H1 (cell line): ENCODE data around the gene CCDC91. TPM values are rescaled to one million over a fixed set of nuclear protein-coding genes. Genes with fewer than 3 reads are reported as not detected.

Experiments
- CTCF ChIA-PET: fragments of 300-600 bp; sonication (Branson Sonifier 250); formaldehyde crosslinking; loops from one replicate; lab custom pipeline; 2021; ENCODE audit not compliant: partially characterized antibody; lab: Charles Lee
- POLR2A ChIA-PET: fragments of 300-600 bp; sonication (Branson Sonifier 250); formaldehyde crosslinking; loops from one replicate; lab custom pipeline; 2021; ENCODE audit warnings: inconsistent platforms; ENCODE audit not compliant: partially characterized antibody; lab: Charles Lee
- DNase-seq, 2 experiments: peaks; one replicate each; pipeline versions ENCODE4 v3.0.0 to v3.0.0-alpha.2; 2010 to 2022; ENCODE audit warnings: low spot score in 2 of 2, low read depth in 1 of 2, mixed read lengths in 1 of 2
- FAIRE-seq: peaks from 2 replicates; lab custom pipeline; 2011; peaks lifted over from hg19 to GRCh38; lab: Jason Lieb, UNC
- H2AFZ ChIP-seq: 2 replicates; pipeline ENCODE4 v1.8.1; 2012; ENCODE audit warnings: low read length, inconsistent platforms
- H2AK5ac ChIP-seq: 2 replicates; pipeline ENCODE4 v1.6.1; 2013; ENCODE audit warnings: low read depth, low read length
- H2BK120ac ChIP-seq: replicated peaks from 2 replicates; pipeline ENCODE3; 2013; ENCODE audit warnings: low read depth, low read length, inconsistent platforms
- H2BK12ac ChIP-seq: 2 replicates; pipeline ENCODE4 v1.6.1; 2013; ENCODE audit warnings: low read depth, low read length
- H2BK15ac ChIP-seq: 2 replicates; pipeline ENCODE4 v1.6.1; 2013; ENCODE audit warnings: low read length
- H2BK20ac ChIP-seq: 2 replicates; pipeline ENCODE4 v1.6.1; 2013; ENCODE audit warnings: low read length
- H2BK5ac ChIP-seq: 2 replicates; pipeline ENCODE4 v1.6.1; 2013; ENCODE audit warnings: low read depth, low read length
- H3K14ac ChIP-seq: 2 replicates; pipeline ENCODE4 v1.6.1; 2013; ENCODE audit warnings: inconsistent platforms; ENCODE audit not compliant: insufficient read length
- H3K18ac ChIP-seq: 2 replicates; pipeline ENCODE4 v1.6.1; 2013; ENCODE audit warnings: low read length; ENCODE audit errors: extremely low read depth
- H3K23ac ChIP-seq: 2 replicates; pipeline ENCODE4 v1.6.1; 2013; ENCODE audit warnings: inconsistent platforms; ENCODE audit not compliant: insufficient read length
- H3K23me2 ChIP-seq: 2 replicates; pipeline ENCODE4 v1.6.1; 2013; ENCODE audit warnings: low read depth, low read length
- H3K27ac ChIP-seq: 2 replicates; pipeline ENCODE4 v1.6.1; 2011; ENCODE audit warnings: low read depth, low read length, inconsistent platforms
- H3K27me3 ChIP-seq, 4 experiments: replicated peaks in 1 of 4; 1 replicate in 1 of 4; 2 replicates in 3 of 4; pipeline versions ENCODE4 v1.6.1 to v1.8.1; 2011 to 2013; ENCODE audit warnings: low read length in 3 of 4, mild to moderate bottlenecking in 3 of 4, inconsistent platforms in 2 of 4, mixed read lengths in 2 of 4, moderate library complexity in 1 of 4; ENCODE audit not compliant: control insufficient read depth in 3 of 4, insufficient read depth in 3 of 4; ENCODE audit errors: extremely low read depth in 1 of 4
- H3K36me3 ChIP-seq, 4 experiments: 2 replicates each; pipeline versions ENCODE4 v1.6.1 to v1.8.1; 2011 to 2013; ENCODE audit warnings: mild to moderate bottlenecking in 4 of 4, low read length in 3 of 4, moderate library complexity in 2 of 4, control low read depth in 1 of 4, inconsistent platforms in 1 of 4; ENCODE audit not compliant: insufficient read depth in 4 of 4, control insufficient read depth in 2 of 4
- H3K4ac ChIP-seq: replicated peaks from 2 replicates; pipeline ENCODE3; 2013; ENCODE audit warnings: low read length, low read depth, mixed read lengths, inconsistent platforms; ENCODE audit not compliant: insufficient read length
- H3K4me1 ChIP-seq, 4 experiments: replicated peaks in 1 of 4; 1 replicate in 1 of 4; 2 replicates in 3 of 4; pipeline versions ENCODE4 v1.6.1 to v1.8.1; 2011 to 2013; ENCODE audit warnings: low read length in 3 of 4, inconsistent platforms in 2 of 4, mixed read lengths in 1 of 4; ENCODE audit not compliant: insufficient read depth in 4 of 4, control insufficient read depth in 3 of 4
- H3K4me2 ChIP-seq, 2 experiments: 2 replicates each; pipeline versions ENCODE4 v1.6.1 to v1.8.1; 2011 to 2013; ENCODE audit warnings: low read depth in 2 of 2, low read length in 2 of 2, control low read depth in 1 of 2, inconsistent platforms in 1 of 2, mild to moderate bottlenecking in 1 of 2; ENCODE audit not compliant: insufficient read depth in 1 of 2
- H3K4me3 ChIP-seq, 4 experiments: fragments of 200-600, 300-600 bp in 1 of 4; sonication (generic), shearing (Covaris generic), sonication (Bioruptor Twin) in 1 of 4; 2 replicates each; pipeline versions ENCODE4 v1.5.1 to v1.8.1; 2011 to 2016; ENCODE audit warnings: low read length in 4 of 4, low read depth in 3 of 4, control low read depth in 2 of 4, inconsistent platforms in 2 of 4, mild to moderate bottlenecking in 2 of 4, mixed read lengths in 1 of 4, moderate library complexity in 1 of 4; ENCODE audit not compliant: insufficient read depth in 2 of 4; ENCODE audit errors: extremely low read depth in 1 of 4
- H3K56ac ChIP-seq: replicated peaks from 2 replicates; pipeline ENCODE3; 2013; ENCODE audit warnings: low read depth, mild to moderate bottlenecking, mixed read lengths, low read length, inconsistent platforms; ENCODE audit not compliant: insufficient read length
- H3K79me1 ChIP-seq: 2 replicates; pipeline ENCODE4 v1.6.1; 2013; ENCODE audit warnings: low read depth, low read length, control low read depth
- H3K79me2 ChIP-seq, 2 experiments: 2 replicates each; pipeline versions ENCODE4 v1.6.1 to v1.8.1; 2012 to 2013; ENCODE audit warnings: low read length in 2 of 2, mild to moderate bottlenecking in 2 of 2, inconsistent platforms in 1 of 2; ENCODE audit not compliant: insufficient read depth in 2 of 2, control insufficient read depth in 1 of 2
- H3K9ac ChIP-seq, 4 experiments: replicated peaks in 1 of 4; 1 replicate in 1 of 4; 2 replicates in 3 of 4; pipeline versions ENCODE4 v1.6.1 to v1.8.1; 2011 to 2013; ENCODE audit warnings: low read depth in 3 of 4, low read length in 3 of 4, control low read depth in 2 of 4, mild to moderate bottlenecking in 2 of 4, moderate library complexity in 2 of 4, inconsistent platforms in 1 of 4; ENCODE audit errors: extremely low read depth in 1 of 4
- H3K9me3 ChIP-seq, 2 experiments: 2 replicates each; pipeline versions ENCODE4 v1.6.1 to v1.8.1; 2012 to 2013; ENCODE audit warnings: mild to moderate bottlenecking in 2 of 2, moderate library complexity in 2 of 2, control low read depth in 1 of 2, inconsistent platforms in 1 of 2, low read depth in 1 of 2, low read length in 1 of 2, mixed read lengths in 1 of 2; ENCODE audit not compliant: insufficient read depth in 2 of 2
- H4K20me1 ChIP-seq, 2 experiments: replicated peaks in 1 of 2; 2 replicates each; pipeline versions ENCODE3 to v1.8.1; 2011 to 2013; ENCODE audit warnings: inconsistent platforms in 2 of 2, low read length in 2 of 2, mild to moderate bottlenecking in 1 of 2; ENCODE audit not compliant: insufficient read depth in 2 of 2, control insufficient read depth in 1 of 2
- H4K5ac ChIP-seq: 2 replicates; pipeline ENCODE4 v1.6.1; 2013; ENCODE audit warnings: low read length, low read depth, mixed read lengths, inconsistent platforms; ENCODE audit not compliant: insufficient read length
- H4K8ac ChIP-seq: 2 replicates; pipeline ENCODE4 v1.8.0; 2013; ENCODE audit warnings: mild to moderate bottlenecking, moderate library complexity, low read length, inconsistent platforms; ENCODE audit not compliant: insufficient read depth; ENCODE audit errors: extremely low read depth
- H4K91ac ChIP-seq: replicated peaks from 2 replicates; pipeline ENCODE3; 2013; ENCODE audit warnings: low read length, mixed read lengths, inconsistent platforms; ENCODE audit not compliant: insufficient read length
- CHD1 ChIP-seq: IDR thresholded peaks from 2 replicates; pipeline ENCODE4 v1.6.1; 2012; ENCODE audit warnings: low read depth, low read length, improper control_type of control experiment
- GTF2F1 ChIP-seq: IDR thresholded peaks from 2 replicates; pipeline ENCODE4 v1.6.1; 2012; ENCODE audit warnings: low read depth, low read length, improper control_type of control experiment, borderline replicate concordance
- NRF1 ChIP-seq: IDR thresholded peaks from 2 replicates; pipeline ENCODE4 v1.6.1; 2011; ENCODE audit warnings: mild to moderate bottlenecking, low read depth, low read length, improper control_type of control experiment
- POLR2AphosphoS5 ChIP-seq: IDR thresholded peaks from 2 replicates; pipeline ENCODE4 v1.6.1; 2011; ENCODE audit warnings: low read depth, low read length
- POU5F1 ChIP-seq: IDR thresholded peaks from 2 replicates; pipeline ENCODE4 v1.6.1; 2011; ENCODE audit warnings: low read depth, mild to moderate bottlenecking, low read length, moderate library complexity
- RXRA ChIP-seq: IDR thresholded peaks from 2 replicates; pipeline ENCODE4 v1.6.1; 2011; ENCODE audit warnings: low read depth, mild to moderate bottlenecking, low read length, moderate library complexity; ENCODE audit not compliant: insufficient read depth
- SAP30 ChIP-seq: fragments of 300-600 bp; sonication (generic); IDR thresholded peaks from 2 replicates; pipeline ENCODE4 v1.7.1; 2012; ENCODE audit warnings: low read length, moderate library complexity, mild to moderate bottlenecking, inconsistent platforms; ENCODE audit not compliant: insufficient read depth, insufficient replicate concordance
- SIN3A ChIP-seq, 2 experiments: IDR thresholded peaks in 1 of 2; conservative IDR thresholded peaks in 1 of 2; 2 replicates each; pipeline ENCODE4 v1.6.1; 2011 to 2012; ENCODE audit warnings: low read length in 2 of 2, improper control_type of control experiment in 1 of 2, low read depth in 1 of 2, mild to moderate bottlenecking in 1 of 2
- SIRT6 ChIP-seq: IDR thresholded peaks from one replicate; pipeline ENCODE4 v1.7.1; 2012; ENCODE audit warnings: low read length, inconsistent platforms
- TEAD4 ChIP-seq: IDR thresholded peaks from 2 replicates; pipeline ENCODE4 v1.6.1; 2012; ENCODE audit warnings: low read depth, low read length, inconsistent platforms, mixed read lengths
- WGBS, 2 experiments: shearing (Covaris generic) in 1 of 2; methylation state at CpG; one replicate each; pipeline versions ENCODE4 v1.1.6 to v1.1.7; 2013 to 2015; ENCODE audit warnings: low lambda C conversion rate in 2 of 2, mixed read lengths in 2 of 2, inconsistent platforms in 1 of 2, low coverage in 1 of 2, missing lambda C conversion rate in 1 of 2; ENCODE audit not compliant: insufficient replicate concordance in 2 of 2, insufficient coverage in 1 of 2, insufficient read length in 1 of 2; ENCODE audit errors: extremely low coverage in 1 of 2, missing lambda C conversion rate in 1 of 2; 5-methylcytosine and 5-hydroxymethylcytosine counted together
- polyA plus RNA-seq, 7 experiments: library from polyadenylated mRNA; depleted of rRNA in 3 of 7; stranded (reverse) in 5 of 7; unstranded in 2 of 7; fragments of >200 nt in 5 of 7; fragments of 200-250 nt in 2 of 7; gene quantifications; 1 replicate in 5 of 7; 2 replicates in 1 of 7; 4 replicates in 1 of 7; pipeline versions ENCODE4 v1.2.1 to v1.2.3, GENCODE V29; 2011 to 2013; ENCODE audit warnings: missing spikeins in 2 of 7, mixed read lengths in 2 of 7
- total RNA-seq: library from RNA; stranded (reverse); fragmentation: NEBNext Ultra II Directional; extraction: Animal tissue kit (Norgen Biotek cat#: 25700); gene quantifications from 2 replicates; pipeline ENCODE4 v1.2.1, GENCODE V29; 2021
- TF ChIP-seq, protein P1 (sequence below), 3 experiments: IDR thresholded peaks; 1 replicate in 2 of 3; 2 replicates in 1 of 3; pipeline versions ENCODE4 v1.5.1 to v1.6.1; 2011; ENCODE audit warnings: low read length in 3 of 3, mild to moderate bottlenecking in 3 of 3, inconsistent platforms in 2 of 3, low read depth in 1 of 3, moderate library complexity in 1 of 3; ENCODE audit not compliant: insufficient read depth in 1 of 3; ENCODE audit errors: control extremely low read depth in 1 of 3

Gene CCDC91
- total and polyA plus RNA-seq, 2 of the 8 experiments (the other 6 are each of a cell fraction or from before 2014, with no cell fraction given): 8.6 to 23.1 TPM

DNA sequence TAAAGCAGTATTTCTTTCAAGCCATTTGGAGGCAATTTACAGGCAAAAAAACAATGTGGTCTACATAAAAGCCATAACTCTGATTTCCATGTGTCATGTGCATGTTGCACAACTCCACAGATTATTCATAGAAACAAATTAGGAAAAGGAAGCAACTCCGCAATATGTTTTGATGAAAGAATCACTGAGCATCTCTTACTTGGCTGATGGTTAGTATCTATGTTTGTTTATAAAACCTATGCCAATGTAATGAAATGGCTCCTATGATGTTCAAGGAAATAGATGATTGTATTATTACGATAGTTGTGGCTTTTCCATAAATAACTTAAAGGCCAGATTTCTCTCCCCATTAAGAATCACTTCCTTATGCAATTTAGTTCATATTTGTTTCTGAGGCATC, 373.7 kb downstream of the CCDC91 start:
- no peak overlapping the region for H3K23ac ChIP-seq
- no peak overlapping the region for H2BK5ac ChIP-seq
- H2AFZ ChIP-seq: no peak overlapping the region
- H4K8ac ChIP-seq: no peak overlapping the region
- no peaks in the 10 kb centered on the region for H4K20me1 ChIP-seq
- H2BK15ac ChIP-seq: no peak overlapping the region
- WGBS, 2 experiments: 93% methylated on average over 2 of the region's 2 CpGs; no CpG with 5 or more reads in 1 of the 2 experiments
- no peak overlapping the region for H4K91ac ChIP-seq
- no peak overlapping the region for H3K18ac ChIP-seq
- ChIA-PET CTCF (no interaction called here), POLR2A (no interaction called here)
- H3K79me2 ChIP-seq: no peaks in the 10 kb centered on the region
- H3K56ac ChIP-seq: no peak overlapping the region
- no peaks in the 10 kb centered on the region for H3K27me3 ChIP-seq
- H2BK12ac ChIP-seq: no peak overlapping the region
- H3K4me1 ChIP-seq: no peaks in the 10 kb centered on the region
- no peak overlapping the region for H3K4me3 ChIP-seq
- no peaks in the 10 kb centered on the region for H3K23me2 ChIP-seq
- TF ChIP-seq POU5F1: no peak
- TF ChIP-seq SIN3A (conservative IDR thresholded peaks at IDR 0.05 in 1 of 2, IDR thresholded peaks at IDR 0.05 in 1 of 2; ENCODE audit: low read depth in 1 of 2, low read length in 2 of 2): no peak
- TF ChIP-seq TEAD4: no peak
- TF ChIP-seq POLR2AphosphoS5: no peak
- no peak for TF ChIP-seq SIRT6
- TF ChIP-seq NRF1: no peak
- TF ChIP-seq, protein P1, sequence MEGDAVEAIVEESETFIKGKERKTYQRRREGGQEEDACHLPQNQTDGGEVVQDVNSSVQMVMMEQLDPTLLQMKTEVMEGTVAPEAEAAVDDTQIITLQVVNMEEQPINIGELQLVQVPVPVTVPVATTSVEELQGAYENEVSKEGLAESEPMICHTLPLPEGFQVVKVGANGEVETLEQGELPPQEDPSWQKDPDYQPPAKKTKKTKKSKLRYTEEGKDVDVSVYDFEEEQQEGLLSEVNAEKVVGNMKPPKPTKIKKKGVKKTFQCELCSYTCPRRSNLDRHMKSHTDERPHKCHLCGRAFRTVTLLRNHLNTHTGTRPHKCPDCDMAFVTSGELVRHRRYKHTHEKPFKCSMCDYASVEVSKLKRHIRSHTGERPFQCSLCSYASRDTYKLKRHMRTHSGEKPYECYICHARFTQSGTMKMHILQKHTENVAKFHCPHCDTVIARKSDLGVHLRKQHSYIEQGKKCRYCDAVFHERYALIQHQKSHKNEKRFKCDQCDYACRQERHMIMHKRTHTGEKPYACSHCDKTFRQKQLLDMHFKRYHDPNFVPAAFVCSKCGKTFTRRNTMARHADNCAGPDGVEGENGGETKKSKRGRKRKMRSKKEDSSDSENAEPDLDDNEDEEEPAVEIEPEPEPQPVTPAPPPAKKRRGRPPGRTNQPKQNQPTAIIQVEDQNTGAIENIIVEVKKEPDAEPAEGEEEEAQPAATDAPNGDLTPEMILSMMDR (IDR thresholded peaks at IDR 0.05; ENCODE audit: control extremely low read depth in 1 of 3, insufficient read depth in 1 of 3, low read depth in 1 of 3, low read length in 3 of 3): no peak
- no peak for TF ChIP-seq CHD1
- no peak for TF ChIP-seq SAP30
- no peak for TF ChIP-seq GTF2F1
- no peak for TF ChIP-seq RXRA
- TF ChIP-seq, all 59 proteins: peak for 0
- no peaks in the 10 kb centered on the region for H3K79me1 ChIP-seq
- no peak overlapping the region for H3K27ac ChIP-seq
- H3K9ac ChIP-seq: no peak overlapping the region
- no peak overlapping the region for H3K14ac ChIP-seq
- H3K9me3 ChIP-seq: no peaks in the 10 kb centered on the region
- H3K36me3 ChIP-seq: no peaks in the 10 kb centered on the region
- no peak overlapping the region for H3K4ac ChIP-seq
- H2AK5ac ChIP-seq: no peak overlapping the region
- no peak for FAIRE-seq
- no peak overlapping the region for H3K4me2 ChIP-seq
- no peak overlapping the region for H2BK20ac ChIP-seq
- DNase-seq: no peak
- no peak overlapping the region for H4K5ac ChIP-seq
- no peak overlapping the region for H2BK120ac ChIP-seq
